ENCODE results near the gene NCS1.
"Not testable (repeated sequence)": the region's sequence is repeated elsewhere in the genome, so short reads cannot be mapped to it uniquely, and the experiment has no call there.

NCS1 gene

DNA sequence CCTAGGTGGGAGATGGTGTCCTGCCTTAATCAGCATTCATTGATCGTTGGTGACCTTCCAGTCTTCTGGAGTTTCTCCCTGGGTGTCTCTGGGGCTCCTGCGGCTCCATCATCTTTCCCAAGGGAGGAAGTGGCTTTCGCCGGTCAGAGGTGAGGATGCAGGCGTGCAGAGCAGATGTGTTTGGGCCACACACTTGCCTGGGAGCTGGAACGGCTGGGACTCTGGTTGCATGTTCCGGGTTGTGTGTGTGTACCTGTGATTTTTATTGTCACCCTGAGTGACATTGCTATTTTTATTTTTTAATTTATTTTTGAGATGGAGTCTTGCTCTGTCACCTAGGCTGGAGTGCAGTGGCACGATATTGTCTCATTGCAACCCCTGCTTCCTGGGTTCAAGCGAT, 103.0 kb downstream of the NCS1 start:
- DNase-seq, result peak in 2 of 10 donors; percentile 7 to 66
- intact Hi-C loops (cut with DNase I), result no loop called here

GRCh38 chr9:130276121-130276520, 103.9 kb downstream of the NCS1 start:
- DNase-seq, result peak in 1 of 10 donors; percentile 12
- intact Hi-C loops (cut with DNase I), result no loop called here

DNA sequence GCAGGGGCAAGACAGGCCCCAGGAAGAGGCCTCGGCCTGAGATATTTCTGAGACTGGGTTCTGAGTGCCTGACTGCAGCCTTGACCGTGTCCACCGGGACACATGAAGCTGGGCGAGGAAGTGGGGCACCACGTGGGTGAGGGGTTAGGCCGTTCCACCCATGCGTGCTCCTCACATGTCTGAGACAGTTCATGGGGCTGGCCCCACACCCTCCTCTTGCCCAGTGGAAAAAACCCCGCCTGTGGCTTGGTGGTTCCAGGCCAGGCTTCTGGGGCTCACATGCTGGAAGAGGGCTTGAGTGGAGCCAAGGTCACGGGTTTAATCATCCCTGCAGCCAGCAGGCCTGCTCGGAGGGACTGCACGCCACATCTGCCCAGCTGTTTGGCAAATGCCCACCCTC, 104.8 kb downstream of the NCS1 start:
- DNase-seq, result peak in 3 of 10 donors; percentile 46 to 68 (median 48)
- intact Hi-C loops (cut with DNase I), result no loop called here

- intact Hi-C loops (cut with DNase I); DNase-seq: not testable (repeated sequence)
Measured at GRCh38 chr9:130277525-130277924, 105.3 kb downstream of the NCS1 start.

- intact Hi-C loops (cut with DNase I), result no loop called here
- DNase-seq, result peak in 1 of 10 donors; percentile 54
Measured at GRCh38 chr9:130283539-130284248, 111.5 kb downstream of the NCS1 start.

DNA sequence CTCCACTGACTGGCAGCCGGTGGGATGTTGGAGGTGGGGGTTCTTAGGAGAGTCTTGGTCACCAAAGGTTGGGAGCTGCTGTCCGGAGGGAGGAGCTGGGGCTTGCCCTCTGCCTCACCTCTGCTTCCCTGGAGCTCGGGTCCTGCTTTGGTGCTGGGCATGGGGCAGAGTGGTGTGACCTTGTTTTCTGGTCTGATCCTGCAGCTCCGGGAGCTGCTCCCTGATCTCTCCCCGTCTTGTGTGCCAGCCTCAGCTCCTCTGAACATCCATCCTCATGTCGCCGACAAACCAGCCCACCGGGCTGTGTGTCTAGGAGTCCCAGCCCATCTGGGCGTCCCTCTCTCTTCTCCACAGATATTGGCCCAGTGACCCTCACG, 112.0 kb downstream of the NCS1 start:
- intact Hi-C loops (cut with DNase I), result no loop called here
- DNase-seq, result peak in 2 of 10 donors; percentile 49 to 74

DNA sequence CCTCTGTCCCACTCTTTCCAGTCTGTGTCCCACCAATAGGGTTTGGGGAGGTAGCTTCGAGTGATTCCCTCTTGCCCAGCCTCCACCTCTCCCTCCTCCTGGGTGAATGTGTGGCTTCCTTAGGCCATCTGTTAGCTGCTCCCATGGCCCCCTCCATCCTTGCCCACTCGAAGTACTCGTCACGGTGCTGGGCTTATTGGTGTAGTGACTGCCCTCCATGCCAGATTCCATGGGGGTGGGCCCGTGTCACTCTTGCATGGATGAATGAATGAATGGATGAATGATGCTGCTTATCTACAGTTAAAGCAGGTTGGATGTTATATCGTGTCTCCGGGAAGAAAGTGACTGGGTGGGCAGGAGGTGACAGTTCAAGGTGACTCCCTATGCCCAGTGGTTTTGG, 112.5 kb downstream of the NCS1 start:
- DNase-seq, result peak in 2 of 10 donors; percentile 20 to 46
- intact Hi-C loops (cut with DNase I), result no loop called here

DNA sequence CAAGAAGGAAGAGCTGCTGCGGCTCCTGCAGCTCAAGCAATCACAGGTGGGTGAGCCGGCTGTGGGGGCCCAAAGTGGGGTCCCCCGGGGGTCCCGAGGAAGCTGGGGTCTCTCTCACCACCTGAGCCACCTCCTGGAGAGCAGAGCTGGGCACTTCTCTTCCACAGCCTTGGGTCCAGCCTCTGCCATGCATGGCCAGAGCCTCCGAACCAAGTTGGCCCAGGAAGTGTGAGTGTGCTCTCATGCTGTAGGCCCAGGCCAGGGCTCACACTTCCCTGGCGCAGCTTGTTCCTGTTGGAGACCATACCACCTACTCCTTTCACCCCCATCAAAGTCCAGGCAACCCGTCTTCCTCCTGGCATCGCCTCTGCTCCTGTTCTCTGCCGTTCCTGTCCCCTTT, 113.1 kb downstream of the NCS1 start:
- intact Hi-C loops (cut with DNase I), result no loop called here
- peak in 2 of 10 donors; percentile 39 to 50 for DNase-seq

GRCh38 chr9:130286072-130286770, 114.0 kb downstream of the NCS1 start:
- intact Hi-C loops (cut with DNase I), result no loop called here
- DNase-seq, result peak in 3 of 10 donors; percentile 39 to 71 (median 55)

All from posterior cingulate gyrus (tissue), 11 donors.